Keratinocyte (primary cell): Measurements from ENCODE around the gene SPEM3.

ENCODE experiments used
- EZH2 ChIP-seq: IDR thresholded peaks from one replicate; pipeline ENCODE4 v1.6.1; 2012; ENCODE audit warnings: inconsistent platforms, mild to moderate bottlenecking, low read length, moderate library complexity
- TF ChIP-seq, protein P1 (sequence below), 3 experiments: IDR thresholded peaks in 1 of 3; conservative IDR thresholded peaks in 1 of 3; optimal IDR thresholded peaks in 1 of 3; 2 replicates in 2 of 3; 3 replicates in 1 of 3; pipeline versions ENCODE3 to v1.5.1; 2011; ENCODE audit warnings: low read length in 3 of 3, mild to moderate bottlenecking in 3 of 3, moderate library complexity in 2 of 3, control low read depth in 1 of 3, inconsistent platforms in 1 of 3; ENCODE audit not compliant: insufficient read depth in 2 of 3; ENCODE audit errors: extremely low read depth in 1 of 3

DNA sequence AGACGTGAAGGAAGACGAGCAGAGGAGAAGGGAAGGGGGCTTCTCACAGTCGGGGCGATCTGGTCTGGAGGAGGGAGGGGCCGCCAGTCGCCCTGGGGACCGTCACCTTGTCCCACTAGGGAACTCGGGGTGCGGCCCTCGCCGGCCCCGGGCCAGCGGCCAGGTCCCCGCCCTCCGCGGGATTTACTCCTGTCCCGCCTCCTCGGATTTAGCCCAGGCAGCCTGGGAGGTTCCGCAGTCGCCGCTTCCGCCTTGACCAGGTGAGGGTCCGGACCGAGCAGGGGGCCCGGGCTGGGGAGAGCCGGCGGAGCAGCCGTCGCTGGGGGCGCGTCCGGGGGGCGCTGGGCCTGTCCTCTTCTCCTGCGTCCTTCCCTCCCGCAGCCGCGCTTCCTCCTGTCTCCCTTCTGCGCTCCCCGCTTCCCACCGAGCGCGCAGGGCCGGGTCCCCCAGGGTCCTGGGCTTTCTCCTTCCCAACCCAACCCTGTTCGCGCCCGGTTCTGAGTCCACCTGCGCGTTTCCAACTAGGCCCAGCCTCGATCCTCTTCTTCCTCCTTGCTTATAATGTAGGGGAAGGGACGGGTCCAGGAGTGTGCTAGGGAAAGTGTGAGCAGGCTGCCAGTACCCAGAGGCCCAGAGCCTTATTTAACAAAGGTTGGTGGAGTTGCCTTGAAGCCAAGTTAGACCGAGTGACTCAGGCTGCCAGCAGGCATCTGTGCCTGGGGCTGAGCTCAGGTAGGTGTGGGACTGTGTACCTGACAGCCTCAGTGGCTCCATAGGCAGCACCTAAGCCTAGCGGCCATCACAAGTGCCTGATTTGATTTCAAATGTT, 47.6 kb upstream of the SPEM3 start, which contains the start of gene TNK1:
- TF ChIP-seq EZH2, result no peak
- TF ChIP-seq, protein P1, sequence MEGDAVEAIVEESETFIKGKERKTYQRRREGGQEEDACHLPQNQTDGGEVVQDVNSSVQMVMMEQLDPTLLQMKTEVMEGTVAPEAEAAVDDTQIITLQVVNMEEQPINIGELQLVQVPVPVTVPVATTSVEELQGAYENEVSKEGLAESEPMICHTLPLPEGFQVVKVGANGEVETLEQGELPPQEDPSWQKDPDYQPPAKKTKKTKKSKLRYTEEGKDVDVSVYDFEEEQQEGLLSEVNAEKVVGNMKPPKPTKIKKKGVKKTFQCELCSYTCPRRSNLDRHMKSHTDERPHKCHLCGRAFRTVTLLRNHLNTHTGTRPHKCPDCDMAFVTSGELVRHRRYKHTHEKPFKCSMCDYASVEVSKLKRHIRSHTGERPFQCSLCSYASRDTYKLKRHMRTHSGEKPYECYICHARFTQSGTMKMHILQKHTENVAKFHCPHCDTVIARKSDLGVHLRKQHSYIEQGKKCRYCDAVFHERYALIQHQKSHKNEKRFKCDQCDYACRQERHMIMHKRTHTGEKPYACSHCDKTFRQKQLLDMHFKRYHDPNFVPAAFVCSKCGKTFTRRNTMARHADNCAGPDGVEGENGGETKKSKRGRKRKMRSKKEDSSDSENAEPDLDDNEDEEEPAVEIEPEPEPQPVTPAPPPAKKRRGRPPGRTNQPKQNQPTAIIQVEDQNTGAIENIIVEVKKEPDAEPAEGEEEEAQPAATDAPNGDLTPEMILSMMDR (optimal IDR thresholded peaks at IDR 0.05 in 1 of 3, IDR thresholded peaks at IDR 0.05 in 1 of 3, conservative IDR thresholded peaks at IDR 0.05 in 1 of 3; ENCODE audit: extremely low read depth in 1 of 3, insufficient read depth in 2 of 3, low read length in 3 of 3), result no peak
